H9 (cell line): ENCODE data around the gene PRR9. TPM values are rescaled to one million over a fixed set of nuclear protein-coding genes. Genes with fewer than 3 reads are reported as not detected.

ENCODE experiments used
- DNase-seq: peaks from one replicate; pipeline ENCODE4 v3.0.0-alpha.2; 2017
- H2AFZ ChIP-seq: one replicate; pipeline ENCODE4 v1.6.1; 2013; ENCODE audit warnings: mild to moderate bottlenecking, low read length, control low read depth, moderate library complexity
- H2AK5ac ChIP-seq: 2 replicates; pipeline ENCODE4 v1.6.1; 2013; ENCODE audit warnings: low read length, control low read depth, mixed read lengths; ENCODE audit not compliant: insufficient read length
- H2BK120ac ChIP-seq: one replicate; pipeline ENCODE4 v1.6.1; 2013; ENCODE audit warnings: low read depth, mild to moderate bottlenecking, low read length, control low read depth, inconsistent platforms; ENCODE audit not compliant: poor library complexity, severe bottlenecking
- H2BK12ac ChIP-seq: 2 replicates; pipeline ENCODE4 v1.6.1; 2013; ENCODE audit warnings: low read length, control low read depth, mixed read lengths, low read depth; ENCODE audit not compliant: insufficient read length
- H2BK15ac ChIP-seq: 2 replicates; pipeline ENCODE4 v1.6.1; 2013; ENCODE audit warnings: low read depth, low read length, control low read depth
- H2BK20ac ChIP-seq: one replicate; pipeline ENCODE4 v1.6.1; 2013; ENCODE audit warnings: low read depth, mild to moderate bottlenecking, low read length, control low read depth, inconsistent platforms; ENCODE audit not compliant: poor library complexity, severe bottlenecking
- H2BK5ac ChIP-seq: 2 replicates; pipeline ENCODE4 v1.6.1; 2013; ENCODE audit warnings: low read length, control low read depth, mixed read lengths; ENCODE audit not compliant: insufficient read length
- H3K14ac ChIP-seq: 2 replicates; pipeline ENCODE4 v1.6.1; 2013; ENCODE audit warnings: low read length, control low read depth; ENCODE audit not compliant: insufficient read depth
- H3K18ac ChIP-seq: 2 replicates; pipeline ENCODE4 v1.6.1; 2013; ENCODE audit warnings: low read depth, mild to moderate bottlenecking, mixed read lengths, low read length, control low read depth; ENCODE audit not compliant: insufficient read length
- H3K23ac ChIP-seq: 2 replicates; pipeline ENCODE4 v1.6.1; 2013; ENCODE audit warnings: low read length, control low read depth, mixed read lengths, low read depth; ENCODE audit not compliant: insufficient read length
- H3K23me2 ChIP-seq: 2 replicates; pipeline ENCODE4 v1.6.1; 2013; ENCODE audit warnings: low read depth, mild to moderate bottlenecking, mixed read lengths, low read length, control low read depth; ENCODE audit not compliant: insufficient read length, poor library complexity, severe bottlenecking
- H3K27ac ChIP-seq: 2 replicates; pipeline ENCODE4 v1.5.1; 2013; ENCODE audit warnings: low read length, control low read depth, mixed read lengths, low read depth; ENCODE audit not compliant: insufficient read length
- H3K27me3 ChIP-seq: 2 replicates; pipeline ENCODE4 v1.6.1; 2013; ENCODE audit warnings: low read length, control low read depth, inconsistent platforms; ENCODE audit not compliant: insufficient read depth
- H3K4ac ChIP-seq: 2 replicates; pipeline ENCODE4 v1.6.1; 2013; ENCODE audit warnings: low read depth, mild to moderate bottlenecking, control low read depth, inconsistent platforms, low read length, moderate library complexity
- H3K4me1 ChIP-seq: 2 replicates; pipeline ENCODE4 v1.6.1; 2013; ENCODE audit warnings: low read length, control low read depth, inconsistent platforms; ENCODE audit not compliant: insufficient read depth
- H3K4me2 ChIP-seq: 2 replicates; pipeline ENCODE4 v1.6.1; 2013; ENCODE audit warnings: low read length, control low read depth, mixed read lengths; ENCODE audit not compliant: insufficient read length, insufficient read depth
- H3K56ac ChIP-seq: 2 replicates; pipeline ENCODE4 v1.6.1; 2013; ENCODE audit warnings: low read depth, mild to moderate bottlenecking, mixed read lengths, low read length, control low read depth; ENCODE audit not compliant: insufficient read length
- H3K79me1 ChIP-seq: 2 replicates; pipeline ENCODE4 v1.6.1; 2013; ENCODE audit warnings: low read depth, mild to moderate bottlenecking, moderate library complexity, low read length, control low read depth, inconsistent platforms; ENCODE audit not compliant: insufficient read depth, poor library complexity, severe bottlenecking
- H3K79me2 ChIP-seq: 2 replicates; pipeline ENCODE4 v1.6.1; 2013; ENCODE audit warnings: low read length, control low read depth, inconsistent platforms; ENCODE audit not compliant: insufficient read depth
- H3K9ac ChIP-seq: 2 replicates; pipeline ENCODE4 v1.6.1; 2013; ENCODE audit warnings: low read length, control low read depth, mixed read lengths; ENCODE audit not compliant: insufficient read length; ENCODE audit errors: extremely low read depth
- H3K9me3 ChIP-seq: one replicate; pipeline ENCODE4 v1.6.1; 2013; ENCODE audit warnings: low read depth, low read length, inconsistent platforms; ENCODE audit not compliant: control insufficient read depth
- H3T11ph ChIP-seq: one replicate; pipeline ENCODE4 v1.6.1; 2013; ENCODE audit warnings: mild to moderate bottlenecking, low read length, control low read depth, inconsistent platforms
- H4K20me1 ChIP-seq: one replicate; pipeline ENCODE4 v1.6.1; 2013; ENCODE audit not compliant: control insufficient read depth, insufficient read length, insufficient read depth
- H4K5ac ChIP-seq: 2 replicates; pipeline ENCODE4 v1.6.1; 2013; ENCODE audit warnings: low read depth, mild to moderate bottlenecking, mixed read lengths, low read length, control low read depth; ENCODE audit not compliant: insufficient read length
- H4K8ac ChIP-seq: replicated peaks from 2 replicates; pipeline ENCODE4 v1.6.1; 2013; ENCODE audit warnings: low read length, control low read depth, mixed read lengths, low read depth; ENCODE audit not compliant: insufficient read length
- H4K91ac ChIP-seq: 2 replicates; pipeline ENCODE4 v1.6.1; 2013; ENCODE audit warnings: low read depth, mild to moderate bottlenecking, moderate library complexity, mixed read lengths, low read length, control low read depth; ENCODE audit not compliant: insufficient read length
- H3K27ac Mint-ChIP-seq, 3 experiments: 2 replicates in 2 of 3; 3 replicates in 1 of 3; pipeline ENCODE4 v1.8.0; 2020 to 2021; ENCODE audit warnings: mixed read lengths in 3 of 3, mild to moderate bottlenecking in 1 of 3, moderate library complexity in 1 of 3
- H3K27me3 Mint-ChIP-seq: 2 replicates; pipeline ENCODE4 v1.8.0; 2021; ENCODE audit warnings: low read depth, mild to moderate bottlenecking, moderate library complexity, mixed read lengths
- H3K36me3 Mint-ChIP-seq, 3 experiments: 2 replicates in 2 of 3; 3 replicates in 1 of 3; pipeline ENCODE4 v1.8.0; 2020 to 2021; ENCODE audit warnings: low read depth in 3 of 3, mixed read lengths in 3 of 3; ENCODE audit not compliant: insufficient read depth in 1 of 3
- H3K4me1 Mint-ChIP-seq, 2 experiments: 2 replicates each; pipeline ENCODE4 v1.8.0; 2020; ENCODE audit warnings: mixed read lengths in 2 of 2
- H3K4me3 Mint-ChIP-seq, 2 experiments: 2 replicates in 1 of 2; 3 replicates in 1 of 2; pipeline ENCODE4 v1.8.0; 2020 to 2021; ENCODE audit warnings: mild to moderate bottlenecking in 2 of 2, mixed read lengths in 2 of 2, moderate library complexity in 1 of 2
- H3K9me3 Mint-ChIP-seq, 2 experiments: 2 replicates in 1 of 2; 3 replicates in 1 of 2; pipeline ENCODE4 v1.8.0; 2020; ENCODE audit warnings: mild to moderate bottlenecking in 2 of 2, mixed read lengths in 2 of 2, moderate library complexity in 1 of 2
- CTCF ChIP-seq: fragments of 200-600 bp; sonication (generic); conservative IDR thresholded peaks from 3 replicates; pipeline ENCODE4 v1.8.0; 2021; ENCODE audit warnings: antibody characterized with exemption, mild to moderate bottlenecking
- WGBS: extraction: QIAGEN DNeasy Blood & Tissue Kit; methylation state at CpG from one replicate; pipeline ENCODE4 v1.1.7; 2013; ENCODE audit warnings: missing lambda C conversion rate, low lambda C conversion rate, mixed read lengths; ENCODE audit not compliant: insufficient read length; ENCODE audit errors: extremely low coverage; 5-methylcytosine and 5-hydroxymethylcytosine counted together
- long read RNA-seq: library from polyadenylated mRNA; unstranded; transcript quantifications from one replicate; pipeline ENCODE4 v2.0.0, GENCODE V29; 2020
- total RNA-seq: library from RNA; stranded (reverse); gene quantifications from 2 replicates; pipeline ENCODE4 v1.2.1, GENCODE V29; 2021

The PRR9 gene
- not detected in 2 replicates for total RNA-seq
- long read RNA-seq = 0 reads

- no peak within 1 kb of the TSS for H2BK20ac ChIP-seq
- H3K27me3 ChIP-seq = no peaks in the 10 kb centered on the region
- no peaks in the 10 kb centered on the region for H3K79me1 ChIP-seq
- no peak within 1 kb of the TSS for H2BK15ac ChIP-seq
- no peak within 1 kb of the TSS for H4K8ac ChIP-seq
- Mint-ChIP-seq H3K4me3 (no peak within 1 kb of the TSS), H3K27ac (no peak within 1 kb of the TSS), H3K4me1 (0 out of 4 replicates have a peak, but pooled peaks cover 0 to 2% of the 10 kb centered on the region in 2 experiments), H3K9me3 (no peaks in the 10 kb centered on the region; a peak in 2 of 5 replicates), H3K27me3 (peaks cover 15% of the 10 kb centered on the region), H3K36me3 (no peaks in the 10 kb centered on the region)
- H3K4me1 ChIP-seq = no peaks in the 10 kb centered on the region
- H2BK120ac ChIP-seq = no peak within 1 kb of the TSS
- H4K91ac ChIP-seq = no peak within 1 kb of the TSS
- no peak within 1 kb of the TSS for H3K4ac ChIP-seq
- no peak within 1 kb of the TSS for H3K56ac ChIP-seq
- H3T11ph ChIP-seq = no peak within 1 kb of the TSS
- H2BK12ac ChIP-seq = no peak within 1 kb of the TSS
- no peak within 1 kb of the TSS for H3K14ac ChIP-seq
- no peak within 1 kb of the TSS for H2AK5ac ChIP-seq
- no peak for DNase-seq
- no peaks in the 10 kb centered on the region for H3K9me3 ChIP-seq
- no peak within 1 kb of the TSS for H2AFZ ChIP-seq
- no peak within 1 kb of the TSS for H3K27ac ChIP-seq
- H4K5ac ChIP-seq = no peak within 1 kb of the TSS
- H3K23ac ChIP-seq = no peak within 1 kb of the TSS
- no peak within 1 kb of the TSS for H3K18ac ChIP-seq
- no peak within 1 kb of the TSS for H2BK5ac ChIP-seq
- no CpG with 5 or more reads among the region's 3 CpGs for WGBS
- H4K20me1 ChIP-seq = no peaks in the 10 kb centered on the region
- no peaks in the 10 kb centered on the region for H3K79me2 ChIP-seq
- H3K4me2 ChIP-seq = no peak within 1 kb of the TSS
- H3K9ac ChIP-seq = no peak within 1 kb of the TSS
- no peaks in the 10 kb centered on the region for H3K23me2 ChIP-seq
- no peak for TF ChIP-seq CTCF
These were observed at the start of gene PRR9 for GRCh38 chr1:153217212-153217611. TSS of gene PRR9 (plus strand) at chr1:153217584. CDS start at chr1:153218145, 561 bp downstream.
